LNCAP (cell line): ENCODE data around the gene CSNK1A1L.

Source experiments
- CTCF ChIP-seq: fragments of 450-650 bp; IDR thresholded peaks from 2 replicates; pipeline ENCODE4 v1.5.1; 2017; ENCODE audit warnings: mild to moderate bottlenecking

Gene CSNK1A1L

GRCh38 chr13:37138926-37139325, 33.5 kb upstream of the CSNK1A1L start:
- no peak for TF ChIP-seq CTCF

- no peak for TF ChIP-seq CTCF
Measured at GRCh38 chr13:37138169-37138568, 32.7 kb upstream of the CSNK1A1L start.

GRCh38 chr13:37136633-37137032, 31.2 kb upstream of the CSNK1A1L start:
- TF ChIP-seq CTCF, result no peak

GRCh38 chr13:37136187-37136586, 30.7 kb upstream of the CSNK1A1L start:
- no peak for TF ChIP-seq CTCF

GRCh38 chr13:37134411-37135041, 29.1 kb upstream of the CSNK1A1L start:
- TF ChIP-seq CTCF, result no peak

- TF ChIP-seq CTCF, result no peak
Measured at GRCh38 chr13:37132211-37132610, 26.7 kb upstream of the CSNK1A1L start.

GRCh38 chr13:37131092-37131491, 25.6 kb upstream of the CSNK1A1L start:
- no peak for TF ChIP-seq CTCF

- TF ChIP-seq CTCF, result no peak
Measured at GRCh38 chr13:37129866-37130265, 24.4 kb upstream of the CSNK1A1L start.
